K562 (cell line): ENCODE data around the gene PIGV. TPM values are rescaled to one million over a fixed set of nuclear protein-coding genes. Genes with fewer than 3 reads are reported as not detected.

Experiments
- FIP1L1 ChIP-seq: fragments of 200-400 bp; formaldehyde crosslinking; IDR thresholded peaks from 2 replicates; pipeline ENCODE4 v1.6.1; 2018; ENCODE audit warnings: mild to moderate bottlenecking, low read depth, low read length; ENCODE audit not compliant: poor library complexity, severe bottlenecking
- FOXP1 ChIP-seq: sonication (generic); formaldehyde crosslinking; IDR thresholded peaks from 2 replicates; pipeline ENCODE4 v1.8.0; 2022; ENCODE audit warnings: mild to moderate bottlenecking, missing genetic modification reagents
- MBD1 ChIP-seq: fragments of 250-450 bp; sonication (Bioruptor Pico); IDR thresholded peaks from 2 replicates; pipeline ENCODE4 v1.8.0; 2022; ENCODE audit warnings: inconsistent platforms
- MCM3 ChIP-seq: fragments of 450-650 bp; IDR thresholded peaks from 2 replicates; pipeline ENCODE4 v1.6.1; 2016
- NFRKB ChIP-seq: fragments of 450-650 bp; IDR thresholded peaks from 2 replicates; pipeline ENCODE4 v1.6.1; 2016; ENCODE audit warnings: low read depth
- RBM17 ChIP-seq: fragments of 200-400 bp; formaldehyde crosslinking; IDR thresholded peaks from 2 replicates; pipeline ENCODE4 v1.6.1; 2017; ENCODE audit warnings: low read depth, mild to moderate bottlenecking, low read length, borderline replicate concordance
- SMAD2 ChIP-seq: fragments of 150-350 bp; IDR thresholded peaks from 2 replicates; pipeline ENCODE4 v1.6.1; 2014; ENCODE audit warnings: low read depth, mild to moderate bottlenecking, low read length
- SMAD4 ChIP-seq: fragments of 250-450 bp; sonication (Bioruptor Pico); conservative IDR thresholded peaks from 2 replicates; pipeline ENCODE4 v1.8.0; 2021; ENCODE audit warnings: inconsistent platforms, mild to moderate bottlenecking, moderate library complexity
- SMARCA4 ChIP-seq: fragments of 450-650 bp; IDR thresholded peaks from 2 replicates; pipeline ENCODE4 v1.6.1; 2016
- SNIP1 ChIP-seq: fragments of 450-650 bp; IDR thresholded peaks from 2 replicates; pipeline ENCODE4 v1.7.1; 2017; ENCODE audit warnings: low read depth, mild to moderate bottlenecking
- SP2 ChIP-seq: IDR thresholded peaks from 2 replicates; pipeline ENCODE4 v1.6.1; 2011; ENCODE audit warnings: mild to moderate bottlenecking, low read depth, low read length, moderate library complexity; ENCODE audit not compliant: poor library complexity, severe bottlenecking; ENCODE audit errors: extremely low read depth
- THAP12 ChIP-seq: fragments of 250-450 bp; sonication (Bioruptor Pico); IDR thresholded peaks from 2 replicates; pipeline ENCODE4 v1.9.0; 2021; ENCODE audit warnings: mild to moderate bottlenecking, inconsistent platforms
- THRB ChIP-seq: fragments of 450-650 bp; formaldehyde crosslinking; conservative IDR thresholded peaks from 2 replicates; pipeline ENCODE4 v1.4.0; 2022; ENCODE audit warnings: mild to moderate bottlenecking, missing genetic modification characterization
- ZFPM2 ChIP-seq: fragments of 250-450 bp; sonication (Bioruptor Pico); IDR thresholded peaks from 2 replicates; pipeline ENCODE4 v1.5.1; 2022; ENCODE audit warnings: mild to moderate bottlenecking
- ZNF239 ChIP-seq: fragments of 250-450 bp; sonication (Bioruptor Pico); IDR thresholded peaks from 2 replicates; pipeline ENCODE4 v1.4.0; 2020; ENCODE audit warnings: mild to moderate bottlenecking
- ZNF263 ChIP-seq: sonication (generic); formaldehyde crosslinking; IDR thresholded peaks from 2 replicates; pipeline ENCODE4 v1.8.0; 2022; ENCODE audit warnings: mild to moderate bottlenecking, missing genetic modification reagents, borderline replicate concordance
- ZNF3 ChIP-seq: fragments of 250-450 bp; sonication (Bioruptor Pico); IDR thresholded peaks from 2 replicates; pipeline ENCODE4 v1.5.0; 2021; ENCODE audit warnings: mild to moderate bottlenecking, moderate library complexity
- ZNF398 ChIP-seq: fragments of 250-450 bp; sonication (Bioruptor Pico); IDR thresholded peaks from 2 replicates; pipeline ENCODE4 v1.8.0; 2021; ENCODE audit warnings: moderate library complexity, mild to moderate bottlenecking, inconsistent platforms
- polyA plus RNA-seq, 8 experiments: library from polyadenylated mRNA; depleted of rRNA in 4 of 8; stranded (reverse) in 5 of 8; unstranded in 3 of 8; fragments of >200 nt; fragmentation: Nextera tagmentation in 2 of 8; fragmentation: Illumina TruSeq in 1 of 8; extraction: Ambion mirVana in 2 of 8; extraction: Trizol in 1 of 8; gene quantifications; 2 replicates each; pipeline versions ENCODE4 v1.2.1 to v1.2.3, GENCODE V29; 2011 to 2014; ENCODE audit warnings: inconsistent platforms in 1 of 8, missing spikeins in 1 of 8
- total RNA-seq, 7 experiments: library from RNA; depleted of rRNA in 6 of 7; stranded (reverse); fragments of >200 nt in 6 of 7; fragmentation: Illumina TruSeq in 2 of 7; extraction: Trizol in 2 of 7; gene quantifications; 2 replicates each; pipeline versions ENCODE4 v1.2.1 to v1.2.3, GENCODE V29; 2011 to 2021; ENCODE audit warnings: low replicate concordance in 1 of 7

The PIGV gene
- total and polyA plus RNA-seq, 9 of the 15 experiments (the other 6 are each of a cell fraction or from before 2014, with no cell fraction given) = 8.4 to 21.8 (median 11.7) TPM

- TF ChIP-seq ZNF3 (CRISPR knock-in tag) (no peak), MCM3 (no peak), NFRKB (peak; percentile 19; the same call in 1 of the 2 replicates), MBD1 (CRISPR knock-in tag) (no peak), SMAD2 (no peak), FIP1L1 (no peak), THAP12 (no peak), RBM17 (no peak), THRB (CRISPR knock-in tag) (peak; percentile 73), ZFPM2 (CRISPR knock-in tag) (no peak), SNIP1 (no peak), ZNF239 (peak; percentile 18; the same call in 1 of the 2 replicates), SMARCA4 (no peak), ZNF263 (CRISPR knock-in tag) (no peak), FOXP1 (CRISPR knock-in tag) (no peak), SP2 (no peak), SMAD4 (CRISPR knock-in tag) (0 out of 2 replicates have a peak, but pooled peaks have one; percentile 38), ZNF398 (CRISPR knock-in tag) (no peak)
Measured at GRCh38 chr1:26785611-26786436, 1.9 kb upstream of the PIGV start (continued).
